Measurements from ENCODE around the gene SLC19A1.

SLC19A1 gene

DNA sequence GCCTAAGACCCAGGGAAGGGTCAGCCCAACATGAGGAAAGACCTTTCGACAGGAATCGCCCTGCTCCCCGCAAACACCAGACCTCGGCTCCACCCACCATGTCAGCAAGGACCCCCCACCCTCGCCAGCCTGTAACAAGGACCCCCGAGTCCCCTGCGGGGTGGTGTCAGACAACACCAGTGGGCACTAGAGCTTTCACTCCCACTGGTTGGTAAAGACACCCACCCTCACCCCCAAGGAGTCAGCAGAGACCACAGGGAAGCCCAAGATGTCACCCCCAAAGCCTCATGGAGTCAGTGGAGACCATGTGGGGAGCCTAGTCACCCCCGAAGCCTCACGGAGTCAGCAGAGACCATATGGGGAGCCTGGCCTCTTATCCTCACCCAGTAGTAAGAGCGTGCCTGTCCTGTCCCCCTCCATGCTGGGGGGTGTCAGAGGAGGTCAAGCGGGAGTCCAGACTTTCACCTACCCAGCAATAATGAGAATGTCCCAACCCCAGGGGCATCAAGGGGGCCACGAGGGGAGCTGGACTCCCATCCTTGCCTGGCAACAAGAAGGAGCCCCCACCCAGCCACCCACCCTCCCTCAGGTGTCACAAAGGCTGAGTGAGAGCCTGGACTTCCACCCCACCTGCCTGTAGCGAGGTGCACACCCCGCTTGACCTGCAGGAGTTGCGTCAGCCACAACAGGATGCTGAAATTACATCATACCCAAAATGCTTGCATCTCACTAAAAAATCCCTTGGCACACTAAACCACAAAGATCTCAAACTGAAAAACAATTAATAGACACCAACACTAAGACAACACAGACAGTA, 24.8 kb downstream of the SLC19A1 start:
- peak; percentile 81 for DNase-seq (ENCODE audit: low spot score)

DNA sequence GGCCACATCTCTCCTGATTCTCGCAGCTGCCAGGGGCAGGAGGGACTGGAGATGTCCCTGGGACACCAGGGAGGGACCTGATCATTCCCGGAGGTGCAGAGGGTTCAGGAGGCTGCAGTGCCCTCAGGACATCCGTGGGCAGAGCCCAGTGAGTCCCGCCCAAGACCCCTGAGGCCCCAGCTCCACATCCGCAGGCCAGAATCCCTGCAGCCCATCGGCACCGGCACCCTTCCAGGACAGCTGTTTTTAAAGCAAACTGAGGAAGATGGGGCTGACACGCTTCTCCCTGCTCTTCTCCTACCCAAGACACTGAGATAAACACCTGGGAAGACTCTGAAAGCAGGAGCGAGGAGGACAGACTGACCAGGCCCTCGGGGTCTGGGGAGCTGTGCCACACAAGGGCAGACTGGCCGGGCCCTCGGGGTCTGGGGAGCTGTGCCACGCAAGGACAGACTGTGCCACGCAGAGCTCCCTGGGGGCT, 25.5 kb downstream of the SLC19A1 start:
- no peak for DNase-seq (ENCODE audit: low spot score)

DNA sequence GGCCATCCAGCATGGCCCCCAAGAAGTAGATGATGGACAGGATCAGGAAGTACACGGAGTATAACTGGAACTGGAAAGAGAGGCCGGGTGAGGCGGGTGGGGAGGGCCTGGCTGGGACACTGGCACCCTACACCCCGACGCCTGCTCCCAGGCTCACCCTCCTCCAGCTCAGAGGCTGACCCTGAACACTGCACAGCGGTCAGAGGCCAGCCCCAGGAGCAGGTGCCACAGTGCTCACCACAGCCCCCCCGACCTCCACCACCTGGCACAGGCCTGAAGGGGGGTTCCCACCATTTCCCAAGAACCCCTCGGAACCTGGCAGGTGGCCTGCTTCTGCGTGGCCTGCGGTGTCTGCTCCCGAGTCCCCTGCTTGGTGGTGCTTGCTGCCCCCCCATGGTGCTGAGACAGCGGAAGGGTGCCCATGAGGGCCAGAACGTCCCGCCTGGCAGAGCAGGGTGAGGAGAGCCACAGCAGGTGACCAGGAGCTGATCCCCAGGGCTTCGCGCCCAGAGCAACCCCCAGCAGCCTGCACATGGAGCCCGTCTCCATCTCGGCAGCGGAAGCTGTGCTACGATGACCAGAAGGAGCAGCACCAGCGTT, 26.1 kb downstream of the SLC19A1 start:
- DNase-seq (ENCODE audit: low spot score): no peak

DNA sequence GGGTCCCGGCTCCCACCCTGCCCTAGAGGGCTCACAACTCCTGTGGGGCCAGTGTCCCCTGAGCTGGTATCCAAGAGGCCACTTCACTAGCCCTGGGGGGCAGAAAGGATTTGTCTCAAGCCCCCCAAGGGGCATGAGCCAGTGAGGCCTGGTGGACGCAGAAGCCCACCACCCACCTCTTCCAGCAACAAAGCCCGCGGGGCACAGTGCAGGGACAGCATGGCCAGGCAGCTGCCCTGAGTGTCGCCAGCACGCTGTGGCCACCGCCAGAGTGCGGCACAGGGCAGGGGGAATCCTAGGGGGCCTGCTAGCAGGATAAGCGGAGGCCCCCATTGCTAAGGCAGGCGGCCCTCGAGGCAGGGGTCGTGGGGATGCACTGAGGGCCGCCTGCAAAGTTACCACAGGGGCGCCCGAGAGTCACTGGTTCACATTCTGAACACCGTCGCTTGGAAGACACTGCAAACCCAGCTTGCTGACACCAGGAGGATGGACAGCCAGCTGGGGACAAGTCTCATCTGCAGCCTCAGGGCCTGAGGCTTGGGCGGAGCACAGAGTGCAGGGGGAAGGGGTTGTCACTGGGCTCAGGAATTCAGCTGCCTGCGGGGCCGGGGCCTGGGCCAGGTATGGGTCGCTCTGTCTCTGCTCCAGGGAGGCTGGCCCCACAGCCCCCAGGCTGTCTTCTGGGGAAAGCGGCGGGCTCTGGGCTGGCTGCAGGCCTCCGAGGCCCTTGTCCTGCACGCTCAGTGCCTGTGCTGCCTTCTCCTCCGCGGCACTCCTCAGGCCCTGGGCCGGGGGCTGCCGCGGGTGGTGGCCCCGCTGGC, 26.8 kb downstream of the SLC19A1 start:
- no peak for DNase-seq (ENCODE audit: low spot score)

DNA sequence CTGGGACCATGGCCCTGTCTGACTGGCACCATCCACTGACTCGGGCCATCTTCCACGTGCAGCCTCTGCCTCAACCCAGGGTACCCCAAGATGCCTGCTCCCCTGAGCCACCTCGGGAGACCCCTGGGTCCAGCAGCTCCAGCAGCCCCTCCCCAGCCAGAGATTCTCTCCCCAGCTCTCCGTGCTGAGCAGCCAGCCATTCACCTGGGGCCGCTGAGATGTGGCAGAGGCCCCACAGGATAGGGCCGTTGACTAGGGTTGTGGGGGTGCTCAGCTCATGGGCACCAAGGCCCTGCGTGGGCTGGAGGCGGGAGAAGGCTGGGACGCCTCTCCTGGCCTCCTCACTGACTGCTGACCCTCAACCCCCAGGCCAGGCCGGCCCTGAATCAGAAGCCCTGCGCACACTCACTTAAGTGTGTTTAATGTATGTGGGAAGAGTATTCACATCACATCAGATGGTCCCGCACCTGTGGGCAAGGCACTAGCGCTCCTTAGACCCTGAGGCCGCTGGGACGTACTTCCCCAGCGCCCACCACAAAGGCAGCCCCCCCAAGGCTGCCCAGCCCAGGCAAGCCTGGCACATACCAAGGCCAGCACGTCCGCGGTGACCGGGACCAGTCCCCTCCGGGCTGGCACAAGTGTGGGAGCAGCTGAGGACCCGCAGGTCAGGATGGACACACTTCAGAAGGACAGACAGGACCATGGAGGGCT, 27.8 kb downstream of the SLC19A1 start:
- DNase-seq (ENCODE audit: low spot score): no peak

DNA sequence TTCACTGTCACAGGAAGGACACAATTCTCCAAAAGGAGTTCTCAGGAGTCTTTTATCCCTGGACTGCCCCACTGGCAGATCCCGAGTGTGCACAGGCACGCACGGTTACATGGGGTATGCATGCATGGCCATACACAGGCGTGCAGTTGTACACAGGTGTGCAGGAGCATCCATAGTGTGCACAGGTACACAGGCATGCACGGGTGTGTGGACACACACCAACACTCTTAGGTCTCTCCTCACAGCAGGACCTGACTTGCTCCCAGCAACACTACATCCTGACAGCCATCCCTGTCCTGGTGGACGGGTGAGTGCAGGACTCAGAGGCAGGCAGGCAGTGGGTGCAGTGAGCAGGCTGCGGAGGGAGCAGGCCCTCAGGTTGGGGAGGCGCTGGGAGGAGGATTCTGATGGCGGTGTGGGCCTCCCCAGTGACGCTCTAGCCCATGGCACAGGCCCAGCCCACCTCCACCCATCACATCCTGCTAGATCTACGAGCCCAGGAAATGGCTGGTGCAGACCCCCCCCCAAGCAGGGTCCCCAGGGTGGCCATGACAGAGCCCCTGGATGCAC, 28.4 kb downstream of the SLC19A1 start:
- no peak for DNase-seq (ENCODE audit: low spot score)

- DNase-seq (ENCODE audit: low spot score): no peak
These were observed 29.1 kb downstream of the SLC19A1 start for GRCh38 chr21:45513003-45513717.

DNA sequence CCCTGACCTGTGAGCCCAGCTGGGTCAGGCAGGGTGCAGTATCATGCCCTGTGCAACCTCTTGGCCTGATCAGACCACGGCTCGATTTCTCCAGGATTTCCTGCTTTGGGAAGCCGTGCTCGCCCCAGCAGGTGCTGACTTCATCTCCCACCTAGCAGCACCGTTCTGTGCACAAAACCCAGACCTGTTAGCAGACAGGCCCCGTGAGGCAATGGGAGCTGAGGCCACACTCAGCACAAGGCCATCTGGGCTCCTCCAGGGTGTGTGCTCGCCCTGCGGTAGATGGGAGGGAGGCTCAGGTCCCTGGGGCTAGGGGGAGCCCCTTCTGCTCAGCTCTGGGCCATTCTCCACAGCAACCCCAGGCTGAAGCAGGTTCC, 29.6 kb downstream of the SLC19A1 start:
- no peak for DNase-seq (ENCODE audit: low spot score)

- no peak for DNase-seq (ENCODE audit: low spot score)
These were observed 30.4 kb downstream of the SLC19A1 start for GRCh38 chr21:45511661-45512431.

DNA sequence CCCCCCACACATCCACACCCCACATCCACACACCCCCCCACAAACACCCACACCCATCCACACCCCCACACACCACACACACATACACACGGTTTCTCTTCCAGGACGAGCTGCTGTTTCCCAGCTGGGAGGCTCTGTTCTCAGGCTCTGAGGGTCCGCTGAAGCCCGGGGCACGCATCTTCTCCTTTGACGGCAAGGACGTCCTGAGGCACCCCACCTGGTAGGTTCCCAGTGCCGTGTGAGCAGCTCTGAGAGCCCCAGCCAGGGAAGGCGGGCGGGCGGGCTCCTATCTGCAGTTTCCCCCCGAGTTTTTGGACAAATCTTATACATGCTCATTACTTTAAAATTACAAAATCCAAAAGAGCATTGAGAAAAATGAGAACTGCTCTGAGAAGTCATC, 31.2 kb downstream of the SLC19A1 start:
- no peak for DNase-seq (ENCODE audit: low spot score)

DNA sequence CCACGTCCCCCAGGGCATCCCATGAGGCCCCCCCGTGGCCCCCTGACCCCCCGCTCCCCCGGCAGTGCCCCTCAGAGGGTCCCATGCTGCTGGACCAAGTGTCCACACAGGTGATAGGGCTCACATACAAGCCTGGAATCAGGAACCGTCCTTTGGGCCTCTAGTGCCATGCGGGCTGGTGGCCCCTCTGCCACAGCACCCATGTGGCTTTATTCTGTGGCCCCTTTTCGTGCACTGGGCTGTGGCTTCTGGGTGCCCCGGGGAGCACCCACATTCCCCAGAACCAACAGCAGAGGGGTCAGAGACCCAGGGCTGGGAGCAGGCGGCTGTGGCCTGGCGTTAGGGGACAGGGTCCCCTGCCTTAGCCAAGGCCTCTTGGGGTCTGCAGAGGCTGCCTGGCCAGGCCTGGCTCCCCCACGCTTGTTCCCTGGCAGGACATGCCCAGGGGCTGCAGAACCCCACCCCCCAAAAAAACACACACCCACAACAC, 31.7 kb downstream of the SLC19A1 start:
- no peak for DNase-seq (ENCODE audit: low spot score)

DNA sequence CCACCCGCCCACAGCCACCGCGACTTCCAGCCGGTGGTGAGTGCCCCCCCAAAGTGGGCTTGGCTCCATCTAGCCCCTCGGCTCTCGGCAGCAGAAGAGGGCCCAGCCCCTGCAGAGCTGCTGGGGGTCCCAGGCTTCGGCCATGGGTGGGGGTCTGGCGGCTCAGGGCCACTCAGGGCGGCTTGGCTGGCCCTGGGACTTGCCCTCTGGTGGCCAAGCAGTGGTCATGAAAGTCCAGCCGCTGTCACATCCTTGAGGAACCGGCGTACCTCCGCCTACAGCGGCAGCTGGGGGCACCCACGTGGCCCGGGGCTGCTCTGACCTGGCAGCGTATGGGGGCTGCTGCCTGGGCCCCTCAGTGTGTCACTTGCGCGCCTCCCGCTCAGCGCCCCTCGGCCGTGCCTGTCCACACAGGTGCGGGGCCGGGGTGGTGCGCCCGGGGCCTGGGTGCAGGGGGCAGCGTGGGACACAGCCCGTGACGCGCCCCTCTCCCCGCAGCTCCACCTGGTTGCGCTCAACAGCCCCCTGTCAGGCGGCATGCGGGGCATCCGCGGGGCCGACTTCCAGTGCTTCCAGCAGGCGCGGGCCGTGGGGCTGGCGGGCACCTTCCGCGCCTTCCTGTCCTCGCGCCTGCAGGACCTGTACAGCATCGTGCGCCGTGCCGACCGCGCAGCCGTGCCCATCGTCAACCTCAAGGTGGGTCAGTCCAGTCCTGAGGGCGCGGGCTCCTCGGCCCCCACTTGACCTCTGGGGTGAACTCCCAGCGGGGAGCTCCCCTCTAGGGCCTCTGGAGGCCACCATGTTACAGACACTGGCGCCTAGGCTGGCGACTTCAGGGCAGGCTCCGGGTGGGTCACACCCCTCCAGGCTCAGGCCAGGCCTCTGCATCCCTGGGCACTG, 32.4 kb downstream of the SLC19A1 start:
- DNase-seq (ENCODE audit: low spot score): no peak

DNA sequence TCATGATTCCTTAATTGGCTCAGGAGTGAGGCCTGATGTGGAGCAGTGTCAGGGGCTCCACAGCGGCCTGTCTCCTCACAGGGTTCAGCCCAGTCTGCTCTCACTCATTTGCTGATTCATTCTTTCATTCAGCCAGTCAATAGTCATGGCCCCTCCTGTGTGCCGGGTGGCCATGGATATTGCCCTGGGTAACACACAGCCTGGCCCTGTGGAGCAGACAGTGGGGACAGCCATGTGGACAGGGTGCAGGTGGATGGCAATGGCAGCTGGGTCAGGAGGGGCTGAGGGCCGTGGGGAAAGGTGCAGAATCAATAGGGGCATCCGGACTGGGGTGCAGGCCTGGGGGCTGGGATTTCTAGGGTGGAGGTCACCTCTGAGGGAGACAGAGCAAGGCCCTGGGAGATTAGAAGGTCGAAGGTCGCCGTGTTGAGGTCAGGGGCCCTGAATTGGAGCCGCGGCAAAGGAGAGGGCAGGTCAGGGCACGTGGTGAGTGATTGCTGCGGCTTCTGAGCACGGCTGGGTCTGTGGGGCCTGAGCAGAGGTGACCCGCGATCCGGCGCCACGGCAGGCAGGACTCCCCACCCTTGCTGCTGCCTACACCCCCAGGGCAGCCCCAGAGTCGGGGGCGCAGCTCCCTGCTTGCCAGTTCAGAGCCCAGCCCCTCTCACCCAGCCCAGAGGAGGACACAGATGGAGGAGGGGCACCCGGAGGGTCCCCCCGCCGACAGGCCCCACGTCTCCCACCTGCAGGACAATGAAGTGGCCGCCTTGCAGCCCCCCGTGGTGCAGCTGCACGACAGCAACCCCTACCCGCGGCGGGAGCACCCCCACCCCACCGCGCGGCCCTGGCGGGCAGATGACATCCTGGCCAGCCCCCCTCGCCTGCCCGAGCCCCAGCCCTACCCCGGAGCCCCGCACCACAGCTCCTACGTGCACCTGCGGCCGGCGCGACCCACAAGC, 33.4 kb downstream of the SLC19A1 start:
- no peak for DNase-seq (ENCODE audit: low spot score)

GRCh38 chr21:45507888-45508508, 34.2 kb downstream of the SLC19A1 start:
- DNase-seq (ENCODE audit: low spot score): no peak

DNA sequence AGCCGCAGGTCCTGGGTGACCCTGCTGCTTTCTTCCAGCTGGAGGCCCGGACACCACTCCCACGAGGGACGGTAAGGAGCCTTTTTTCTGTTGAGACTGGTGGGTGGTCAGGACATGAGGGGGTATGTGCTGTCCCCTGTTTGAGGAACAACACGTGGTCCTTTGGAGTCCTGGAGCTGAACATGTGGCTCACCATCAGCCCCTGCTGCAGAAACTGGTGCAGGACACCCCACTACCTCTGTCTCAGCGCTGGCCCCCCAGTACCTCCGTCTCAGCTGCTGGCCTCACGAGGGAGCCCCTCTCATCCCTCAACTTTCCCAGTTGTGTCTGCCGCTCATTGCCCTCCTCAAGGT, 34.7 kb downstream of the SLC19A1 start:
- DNase-seq (ENCODE audit: low spot score): no peak

DNA sequence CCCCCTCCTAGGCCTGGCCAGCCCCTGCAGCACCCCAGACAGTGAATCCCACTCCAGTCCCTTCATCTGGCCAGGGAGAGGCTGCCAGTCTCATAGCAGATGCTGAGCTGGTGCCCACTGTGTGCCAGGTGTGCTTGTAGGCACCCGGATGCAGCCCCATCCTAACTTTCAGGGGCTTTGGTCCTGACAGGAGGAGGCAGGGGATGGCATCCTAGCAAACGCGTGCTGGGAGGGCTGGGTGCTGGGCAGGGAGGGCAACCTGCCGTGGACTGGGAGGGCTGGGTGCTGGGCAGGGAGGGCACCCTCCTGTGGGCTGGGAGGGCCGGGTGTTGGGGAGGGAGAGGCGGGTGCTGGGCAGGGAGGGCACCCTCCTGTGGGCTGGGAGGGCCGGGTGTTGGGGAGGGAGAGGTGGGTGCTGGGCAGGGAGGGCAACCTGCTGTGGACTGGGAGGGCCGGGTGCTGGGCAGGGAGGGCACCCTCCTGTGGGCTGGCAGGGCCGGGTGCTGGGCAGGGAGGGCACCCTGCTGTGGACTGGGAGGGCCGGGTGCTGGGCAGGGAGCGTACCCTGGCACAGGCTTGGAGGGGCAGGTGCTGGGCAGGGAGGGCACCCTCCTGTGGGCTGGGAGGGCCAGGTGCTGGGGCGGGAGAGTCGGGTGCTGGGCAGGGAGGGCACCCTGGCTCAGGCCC, 35.3 kb downstream of the SLC19A1 start:
- no peak for DNase-seq (ENCODE audit: low spot score)

GRCh38 chr21:45506241-45506817, 35.9 kb downstream of the SLC19A1 start:
- no peak for DNase-seq (ENCODE audit: low spot score)
